ENCODE measurements around the gene TLDC2.

Gene TLDC2

DNA sequence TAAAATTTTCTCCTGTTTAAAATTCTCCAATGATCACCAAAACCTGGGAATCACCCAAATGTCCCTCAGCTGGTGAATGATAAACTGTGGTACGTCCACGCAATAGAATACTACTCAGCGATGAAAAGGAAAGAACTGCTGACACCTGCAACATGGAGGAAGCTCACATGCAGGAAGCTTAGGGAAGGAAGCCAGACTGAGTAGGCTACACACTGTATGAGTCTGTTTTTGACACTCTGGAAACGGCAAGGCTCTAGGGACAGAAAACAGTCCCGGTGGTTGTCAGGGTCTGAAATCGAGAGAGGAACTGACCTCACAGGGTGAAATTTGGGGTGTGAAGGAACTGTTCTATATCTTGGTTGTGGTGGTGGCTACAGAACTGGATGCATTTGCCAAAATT is 25.2 kb upstream of the TLDC2 start:
- no peak for DNase-seq

DNA sequence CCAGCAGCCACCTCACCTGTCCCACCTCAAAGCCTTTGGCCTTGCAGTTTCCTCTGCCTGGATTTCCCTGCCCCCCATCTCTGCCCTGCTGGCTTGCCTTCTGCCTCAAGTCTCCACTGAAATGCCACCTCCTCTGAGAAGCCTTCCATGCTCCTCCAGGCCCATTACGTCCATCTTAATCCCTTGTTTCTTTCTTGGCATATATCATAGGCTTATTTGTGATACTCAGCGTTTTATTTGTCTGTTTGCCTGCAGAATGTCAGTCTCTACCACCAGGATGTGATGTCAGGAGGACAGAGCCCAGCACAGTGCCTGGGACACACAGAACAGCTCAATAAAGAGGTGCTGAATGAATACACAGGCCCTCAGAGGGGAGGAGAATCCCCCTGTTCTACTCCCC is 24.4 kb upstream of the TLDC2 start:
- DNase-seq = no peak

DNA sequence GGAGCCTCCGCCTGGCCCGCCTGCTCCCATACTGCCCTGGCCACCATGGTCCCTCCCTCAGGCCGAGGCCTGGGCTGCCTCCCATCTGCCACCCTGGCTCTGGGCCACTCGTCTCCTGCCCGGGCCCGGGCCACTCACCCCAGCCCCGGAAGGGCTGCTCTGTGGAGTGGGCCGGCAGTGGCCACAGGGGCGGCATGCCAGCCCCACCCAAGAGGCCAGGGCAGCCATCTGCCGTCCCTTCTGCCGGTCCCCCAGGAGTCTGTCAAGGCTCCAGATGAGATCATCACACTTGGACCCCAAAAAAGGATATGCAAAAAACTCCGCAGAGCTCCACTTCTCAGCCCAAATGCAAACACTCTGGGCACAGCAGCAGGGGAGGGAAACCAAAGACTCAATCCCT is 23.8 kb upstream of the TLDC2 start:
- no peak for DNase-seq

DNA sequence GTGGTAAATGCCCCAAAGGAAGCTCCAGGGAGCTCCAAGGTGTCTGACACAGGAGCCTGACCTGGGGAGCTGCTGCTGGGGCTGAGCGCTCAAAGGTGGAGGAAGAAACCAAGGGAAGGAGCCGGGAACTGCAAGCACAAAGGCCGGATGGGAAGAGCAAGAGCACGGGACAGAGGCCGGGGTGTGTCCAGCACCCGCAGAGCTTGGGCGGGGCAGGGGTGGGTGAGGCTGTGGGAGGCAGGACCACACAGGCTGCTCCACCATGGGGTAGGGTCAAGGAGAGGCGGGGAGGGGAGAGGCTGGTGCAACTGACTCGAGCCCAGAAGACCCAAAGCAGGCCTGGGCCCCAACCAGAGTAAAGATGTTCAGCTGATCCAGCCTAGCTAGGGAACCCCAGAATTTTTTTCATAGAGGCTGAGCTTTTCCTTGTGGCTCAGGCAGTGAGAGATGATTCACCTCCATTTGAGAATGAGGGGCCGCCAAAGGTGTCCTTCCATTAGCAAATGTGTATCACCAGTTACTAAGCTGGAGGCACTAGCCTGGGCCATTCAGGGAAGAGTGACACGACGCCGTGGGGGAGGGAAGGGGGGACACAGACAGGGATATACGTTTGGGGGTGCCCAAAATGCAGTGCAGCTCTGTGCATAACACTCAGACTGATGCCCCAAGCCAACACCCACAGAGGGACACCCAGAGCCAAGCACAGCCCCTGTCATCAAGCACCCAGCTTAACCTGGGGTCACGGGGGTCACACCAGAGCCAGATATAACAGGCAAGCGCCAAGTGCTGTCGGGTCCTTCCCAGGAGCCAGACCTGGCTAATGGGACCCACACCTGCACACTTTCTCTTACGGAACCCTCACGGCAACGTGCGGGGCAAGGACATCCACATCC is 21.3 kb upstream of the TLDC2 start:
- DNase-seq = no peak

DNA sequence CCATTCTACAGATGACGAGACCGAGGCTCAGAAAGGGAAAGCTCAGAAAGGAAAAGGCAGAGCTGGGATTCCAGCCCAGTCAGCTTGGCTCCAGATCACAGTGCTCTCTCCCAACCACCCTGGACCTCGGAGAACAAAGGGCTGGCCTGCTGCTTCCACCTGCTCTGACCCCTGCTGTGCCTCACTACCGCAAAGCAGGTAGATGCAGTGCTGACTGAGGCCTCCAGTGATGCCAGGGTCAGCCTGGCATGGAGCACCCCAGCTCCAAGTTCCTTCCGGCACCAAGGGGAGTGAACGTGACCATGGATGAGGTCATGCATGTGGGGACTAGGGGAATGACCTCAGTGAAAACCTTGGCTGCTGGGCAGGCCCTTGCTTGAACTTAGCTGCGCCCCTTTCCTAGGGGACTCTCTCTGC is 20.7 kb upstream of the TLDC2 start:
- no peak for DNase-seq

DNA sequence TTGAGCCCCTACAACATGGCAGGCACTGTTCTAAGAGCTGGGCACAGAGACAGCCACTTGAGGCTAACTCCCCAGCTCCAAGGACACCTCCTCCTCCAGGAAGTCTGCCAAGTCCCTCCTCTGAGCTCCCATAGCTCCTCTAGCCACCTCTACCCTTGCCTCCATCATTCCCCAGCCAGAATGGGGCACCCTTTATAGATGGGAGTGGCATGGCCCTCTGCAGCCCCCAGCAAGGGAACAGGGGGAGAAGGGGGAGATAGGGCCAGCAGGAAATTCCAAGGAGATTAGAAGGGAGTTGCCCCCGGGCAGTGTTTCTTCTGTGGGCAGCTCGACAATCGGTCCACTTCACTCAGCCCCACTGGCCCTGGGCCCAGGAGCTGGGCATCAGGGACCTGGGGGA is 19.7 kb upstream of the TLDC2 start:
- no peak for DNase-seq

DNA sequence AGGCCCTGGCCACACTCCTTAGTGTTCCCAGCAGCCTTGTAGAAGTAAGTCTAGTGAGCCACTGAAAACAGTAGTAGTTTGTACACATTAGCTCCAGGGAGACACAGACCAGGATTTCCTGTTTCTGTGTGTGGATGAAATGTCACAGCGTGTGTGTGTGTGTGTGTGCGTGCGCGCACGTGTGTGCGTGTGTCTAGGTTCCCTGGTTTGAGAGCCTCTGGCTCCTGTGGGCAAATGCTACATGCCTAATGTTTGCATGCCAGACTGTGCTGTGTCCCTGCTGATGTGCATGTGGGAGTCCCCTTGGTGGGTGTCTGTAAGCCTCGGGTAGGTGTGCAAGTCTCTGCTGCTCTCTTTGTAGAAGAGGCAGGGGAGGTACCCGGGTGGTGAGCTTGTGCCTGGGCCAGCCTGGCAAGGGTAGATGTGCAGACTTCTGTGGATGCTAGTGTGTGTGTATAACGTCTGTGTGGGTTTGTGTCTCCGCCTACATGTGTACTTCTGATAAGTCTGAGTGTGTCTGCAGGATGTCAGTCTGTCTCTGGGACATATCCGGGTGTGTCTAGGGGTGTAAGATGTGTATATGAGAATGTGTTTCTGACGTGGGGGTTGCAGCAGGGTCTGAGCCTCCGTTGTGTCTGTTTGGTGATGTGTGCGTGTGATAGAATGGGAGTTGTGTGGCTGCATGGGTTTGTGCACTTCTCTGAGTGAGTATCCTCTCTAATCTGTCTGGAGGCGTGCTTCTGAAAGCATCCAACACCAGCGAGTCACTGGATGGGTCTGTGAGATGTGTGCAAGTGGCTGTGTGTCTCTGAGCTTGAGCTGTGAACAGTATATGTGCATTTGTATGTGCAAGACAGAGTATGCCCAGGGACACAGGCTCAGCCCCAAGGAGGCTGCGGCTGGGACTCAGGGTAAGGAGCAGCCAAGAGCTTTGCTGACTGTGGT is 19.0 kb upstream of the TLDC2 start:
- no peak for DNase-seq

DNA sequence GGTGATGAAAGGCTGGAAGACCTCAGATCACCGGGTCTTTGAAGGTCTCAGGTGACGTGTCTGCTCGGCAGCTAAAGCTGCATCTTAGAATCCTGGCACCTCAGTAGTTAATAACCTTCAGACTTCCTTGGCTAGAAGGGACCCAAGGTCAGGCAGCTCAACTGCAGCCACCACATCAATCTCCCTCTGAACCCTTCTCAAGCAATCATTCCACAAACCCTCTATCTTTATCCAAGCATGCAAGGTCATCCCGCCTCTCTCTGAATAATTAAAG is 16.7 kb upstream of the TLDC2 start:
- DNase-seq = no peak

DNA sequence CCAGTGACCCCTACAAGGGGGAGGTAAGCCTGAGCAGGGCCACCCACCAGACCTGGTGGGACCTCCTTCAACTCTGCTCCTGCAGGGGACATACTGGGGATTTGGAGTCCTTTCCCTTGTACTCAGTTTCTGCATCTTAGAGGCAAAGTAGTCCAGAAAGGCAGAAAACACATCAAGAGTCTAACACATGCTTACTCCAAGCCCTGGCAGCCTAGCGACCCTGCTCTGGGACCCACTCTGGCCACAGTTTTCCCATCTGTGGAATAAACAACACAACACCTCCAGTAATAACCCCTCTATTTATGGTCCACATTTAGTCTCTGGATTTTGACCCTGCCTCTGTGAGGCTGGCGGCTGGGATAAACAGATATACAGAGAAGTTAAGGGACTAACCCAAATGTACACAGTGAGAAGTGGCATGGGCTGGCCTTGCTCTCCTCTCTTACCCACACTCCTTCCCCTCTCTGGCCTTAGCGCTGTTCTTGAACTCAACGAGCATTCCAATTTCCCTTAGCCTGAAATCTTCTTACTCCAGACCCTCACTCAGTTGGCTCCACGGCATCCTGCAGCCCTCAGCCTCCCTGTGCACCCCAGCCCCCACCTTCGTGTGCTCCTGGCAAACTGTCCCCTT is 16.1 kb upstream of the TLDC2 start:
- no peak for DNase-seq

DNA sequence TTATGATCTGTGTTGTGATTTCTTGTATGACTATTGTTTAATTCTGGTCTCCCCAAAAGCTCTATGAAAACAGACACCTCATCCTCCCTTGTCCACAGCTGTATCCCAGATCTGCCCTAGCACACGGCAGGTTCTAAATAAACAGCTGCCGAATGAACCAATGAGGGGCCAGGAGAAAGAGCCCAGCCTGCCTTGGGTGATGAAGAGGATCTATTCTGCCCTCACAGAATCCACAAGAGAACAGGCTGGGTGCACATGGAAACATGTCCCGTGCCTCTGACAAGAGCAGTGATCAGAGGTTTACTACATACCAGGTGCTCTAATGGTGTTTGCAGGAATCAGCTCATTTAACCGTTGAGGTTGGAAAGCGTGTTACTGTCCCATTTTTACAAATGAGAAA is 15.6 kb upstream of the TLDC2 start:
- no peak for DNase-seq

DNA sequence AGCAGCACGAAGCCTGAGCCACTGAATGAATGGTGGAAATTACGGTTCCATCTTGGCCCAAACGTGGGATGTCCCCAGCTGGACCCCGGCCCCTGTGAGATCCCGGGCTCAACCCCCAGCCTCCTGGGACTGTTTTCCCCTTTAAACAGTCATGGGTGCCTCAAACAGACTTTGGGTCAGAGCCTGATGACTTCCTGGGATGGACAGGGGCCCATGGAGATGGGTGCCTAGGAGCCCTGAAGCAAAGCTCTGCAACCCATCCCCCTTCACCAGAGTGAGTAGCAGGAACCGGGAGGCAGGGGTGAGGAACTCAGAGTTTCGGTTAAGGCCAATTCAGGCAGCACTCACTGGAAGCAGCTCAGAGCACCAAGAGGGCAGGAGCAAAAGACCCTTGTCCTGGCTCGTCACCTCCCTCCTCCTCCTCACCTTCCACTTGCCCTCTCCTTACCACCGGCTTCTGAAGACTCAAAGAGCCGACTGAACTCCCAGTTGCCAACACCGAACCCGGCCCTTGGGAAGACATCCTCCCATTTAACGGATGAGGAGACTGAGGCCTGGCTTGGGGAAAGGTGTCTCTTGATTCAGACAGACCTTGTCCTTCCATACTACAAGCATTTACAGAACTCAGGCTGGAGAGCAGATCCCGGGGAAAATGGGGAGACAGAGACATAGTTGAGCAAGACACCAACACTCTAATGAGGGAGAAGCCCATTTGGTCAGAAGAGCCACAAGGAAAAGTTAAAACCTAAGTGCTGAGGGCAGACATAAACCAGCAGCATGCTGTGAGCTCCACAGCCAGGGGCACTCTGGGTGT is 14.9 kb upstream of the TLDC2 start:
- DNase-seq = no peak

DNA sequence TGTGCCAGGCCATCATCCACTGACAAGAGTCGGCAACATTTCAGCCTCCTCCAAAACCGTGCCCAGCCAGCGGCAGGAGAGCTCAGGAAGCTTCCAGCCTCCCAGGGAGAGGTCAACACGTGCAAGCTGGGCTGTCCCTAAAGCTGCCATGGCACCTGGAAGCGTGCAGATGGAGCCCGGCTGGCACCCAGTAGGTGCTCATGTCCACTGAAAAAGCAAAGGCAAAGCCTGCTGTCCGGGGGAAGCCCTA is 14.4 kb upstream of the TLDC2 start:
- no peak for DNase-seq

DNA sequence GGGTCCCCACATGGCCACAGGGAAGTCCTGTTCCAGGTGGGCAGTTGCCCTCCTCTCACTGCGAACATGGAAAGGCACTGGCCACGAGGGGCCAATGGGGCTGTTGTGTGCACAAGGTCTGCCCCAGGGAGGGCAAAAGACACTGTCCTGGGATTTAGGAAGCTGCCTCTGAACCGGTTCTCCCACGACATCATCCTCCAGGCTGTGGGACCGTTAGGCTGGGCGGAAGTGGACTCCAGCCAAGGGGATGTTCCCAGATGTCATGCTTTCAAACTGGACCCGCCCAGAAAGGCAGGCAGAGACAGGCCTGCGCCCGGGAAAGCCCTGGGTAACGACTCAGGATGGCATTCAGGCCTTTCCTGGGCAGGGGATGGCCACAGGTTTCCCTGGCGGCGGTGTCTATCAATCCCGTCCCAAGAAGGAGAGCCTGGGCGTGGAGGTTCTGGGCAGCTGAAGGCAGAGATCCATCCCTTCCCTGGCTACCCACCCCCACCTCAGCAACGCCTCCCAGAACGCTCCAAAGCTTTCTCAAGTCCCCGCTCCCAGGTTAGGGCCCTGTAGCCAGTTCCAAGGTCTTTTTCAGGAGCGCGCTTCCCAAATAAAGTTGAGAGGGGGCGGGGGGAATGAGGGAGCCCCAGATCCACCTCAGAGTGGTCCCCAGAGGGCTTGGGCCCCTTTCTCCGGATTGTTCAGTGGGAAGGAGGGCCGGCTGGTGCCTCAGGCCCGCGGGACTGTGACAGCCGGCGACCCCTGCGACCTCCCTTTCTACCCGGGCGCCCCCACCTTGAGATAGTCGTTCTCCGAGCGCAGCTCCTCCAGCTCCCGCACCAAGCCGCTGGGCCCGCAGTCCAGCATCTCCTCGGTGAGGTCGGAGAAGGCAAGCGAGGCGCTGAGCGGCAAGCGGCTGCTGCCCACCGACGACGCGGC is 13.8 kb upstream of the TLDC2 start:
- peak; percentile 86 to 88 for DNase-seq

DNA sequence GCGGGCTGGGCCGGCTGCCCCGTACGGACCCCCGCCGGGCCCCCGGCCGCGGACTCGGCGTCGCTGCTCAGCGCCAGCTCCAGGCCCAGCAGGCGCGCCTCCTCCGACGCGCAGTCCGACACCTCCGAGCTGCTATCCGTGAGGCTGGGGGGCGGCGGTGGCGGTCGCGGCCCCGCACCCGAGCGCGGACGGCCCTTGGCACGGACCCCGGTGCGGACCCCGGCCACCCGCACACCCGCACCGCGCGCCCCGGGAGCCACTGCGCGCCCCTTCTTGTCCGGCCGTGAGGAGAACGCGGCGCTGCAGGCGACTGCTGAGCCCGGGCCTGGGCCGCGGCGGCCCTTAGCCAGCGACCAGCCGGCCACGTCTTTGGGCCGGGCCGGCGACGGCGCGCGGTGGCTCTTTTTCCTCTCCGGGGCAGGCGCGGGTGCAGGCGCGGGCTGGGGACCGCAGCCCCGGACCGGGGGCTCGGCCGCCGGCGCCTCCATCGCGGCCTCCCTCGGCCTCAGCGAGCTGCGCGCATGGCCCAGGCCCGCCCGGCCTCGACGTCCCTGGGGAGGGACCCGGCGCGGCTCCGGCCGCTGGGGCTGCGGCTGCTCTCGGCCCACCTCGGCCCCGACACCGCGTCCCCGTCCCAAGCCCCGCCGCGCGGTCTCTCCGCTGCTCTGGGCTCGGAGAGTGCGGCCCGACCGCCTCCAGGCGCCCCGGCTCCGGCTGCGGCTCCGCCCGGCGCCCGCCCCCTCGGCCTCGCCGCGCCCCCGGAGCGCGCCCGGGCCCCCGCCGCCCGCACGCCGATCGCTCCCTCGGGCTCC is 12.9 kb upstream of the TLDC2 start:
- DNase-seq = no peak

DNA sequence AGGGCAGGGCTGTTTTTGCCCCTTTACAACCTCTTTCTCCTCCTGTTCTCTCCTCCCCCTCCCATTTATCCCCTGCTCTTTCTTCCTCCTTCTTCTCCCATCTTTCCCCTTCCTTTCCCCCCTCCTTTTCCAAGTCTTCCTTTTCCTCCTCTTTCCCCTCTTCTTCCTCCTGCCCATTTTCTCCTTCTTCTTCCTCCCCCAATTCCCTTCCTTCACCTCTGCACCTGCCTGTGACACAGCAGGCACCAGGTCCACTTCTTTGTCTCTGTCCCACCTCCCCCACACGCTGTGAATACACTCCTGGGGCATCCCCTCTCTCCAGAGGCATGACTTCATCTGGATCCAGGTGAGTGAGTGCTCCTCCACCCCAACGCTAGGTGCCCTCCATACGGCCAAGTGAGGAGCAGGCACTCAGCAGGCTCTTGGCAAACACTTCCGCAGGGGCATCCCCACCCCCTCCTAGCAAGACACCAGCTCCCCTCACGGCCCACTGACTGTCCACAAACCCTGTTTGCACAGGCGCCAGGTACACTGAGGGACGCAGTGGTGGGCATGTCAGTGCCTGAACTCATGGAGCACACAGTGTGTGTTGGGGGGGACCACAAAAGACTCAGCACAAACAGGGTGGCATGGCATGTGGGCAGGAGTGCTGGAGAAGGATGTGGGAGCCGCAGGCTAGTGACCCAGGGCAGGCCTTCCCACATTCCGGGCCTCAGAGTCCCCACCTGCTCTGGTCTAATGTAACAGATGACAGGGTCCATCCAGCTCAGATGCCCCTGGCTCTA is 10.7 kb upstream of the TLDC2 start:
- DNase-seq = no peak

DNA sequence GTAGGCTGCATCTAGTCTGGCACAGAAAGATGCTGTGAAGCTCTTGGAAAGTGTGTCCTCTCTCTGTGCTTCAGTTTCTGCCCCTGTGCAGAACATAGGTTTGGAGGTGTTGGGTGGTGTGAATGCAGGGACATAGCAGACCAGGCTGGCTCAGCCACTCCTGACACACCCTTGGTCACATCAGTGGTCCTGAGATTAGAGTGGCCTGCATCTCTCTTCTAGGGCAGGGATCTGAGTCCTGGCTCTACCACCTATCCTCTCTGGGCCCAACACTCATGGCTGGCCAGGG is 10.1 kb upstream of the TLDC2 start:
- DNase-seq = no peak

DNA sequence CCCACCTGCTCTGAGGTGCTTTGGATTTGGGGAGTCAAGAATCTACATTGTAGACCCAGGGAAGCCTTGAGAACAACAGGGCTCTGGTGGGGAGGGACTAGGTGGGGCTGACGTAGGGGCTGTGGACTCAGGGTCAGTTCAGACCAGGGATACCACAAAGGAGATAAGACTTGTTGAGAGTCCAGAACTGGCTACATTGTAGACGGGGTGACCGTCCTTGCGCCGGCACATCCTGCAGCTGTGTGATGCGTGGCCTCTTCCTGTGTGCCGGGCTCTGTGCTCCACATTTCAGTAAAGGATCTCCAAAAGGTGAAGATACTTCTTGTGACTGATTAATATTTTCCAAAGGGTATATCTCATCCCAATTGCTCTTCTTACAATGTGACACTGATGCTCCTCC is 9.8 kb upstream of the TLDC2 start:
- DNase-seq = no peak

DNA sequence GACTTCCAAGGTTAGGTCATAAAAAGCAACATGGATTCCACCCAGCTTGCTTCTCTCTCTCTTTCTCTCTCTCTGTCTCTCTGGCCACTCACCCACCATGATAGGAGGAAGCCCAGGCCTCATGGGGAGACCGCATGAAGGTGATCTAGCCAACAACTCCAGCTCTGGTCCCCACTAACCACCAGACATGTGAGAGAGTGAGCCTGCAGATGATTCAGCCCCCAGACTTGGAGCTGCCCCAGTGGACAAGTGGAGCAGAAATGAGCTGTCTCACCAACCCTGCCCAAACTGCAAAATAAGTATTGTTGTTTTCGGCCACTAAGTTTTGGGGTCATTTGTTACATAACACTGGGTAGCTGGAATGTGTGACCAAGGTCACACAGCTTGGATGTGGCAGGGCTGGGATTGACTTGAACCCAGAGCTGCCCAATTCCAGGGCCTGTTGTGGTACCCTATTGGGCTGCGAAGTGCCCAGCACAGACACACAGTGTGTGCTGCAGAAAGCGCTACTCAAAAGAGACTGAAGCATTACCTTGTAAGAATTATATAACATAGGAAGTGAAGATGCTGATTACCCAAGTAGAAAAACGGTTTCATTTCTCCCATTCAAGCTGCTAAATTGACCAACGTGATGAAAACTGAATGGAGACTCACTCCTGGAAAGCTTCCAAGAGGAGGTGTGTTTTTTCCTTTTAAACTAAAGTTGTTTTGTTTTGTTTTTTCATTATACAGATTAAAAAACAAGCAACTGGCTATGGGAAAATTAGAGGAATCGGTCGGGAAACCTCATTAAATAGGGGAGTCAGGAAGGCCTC is 9.1 kb upstream of the TLDC2 start:
- no peak for DNase-seq

Measured in SHP77 (cell line).